ENCODE measurements around the gene PCNX2.

DNA sequence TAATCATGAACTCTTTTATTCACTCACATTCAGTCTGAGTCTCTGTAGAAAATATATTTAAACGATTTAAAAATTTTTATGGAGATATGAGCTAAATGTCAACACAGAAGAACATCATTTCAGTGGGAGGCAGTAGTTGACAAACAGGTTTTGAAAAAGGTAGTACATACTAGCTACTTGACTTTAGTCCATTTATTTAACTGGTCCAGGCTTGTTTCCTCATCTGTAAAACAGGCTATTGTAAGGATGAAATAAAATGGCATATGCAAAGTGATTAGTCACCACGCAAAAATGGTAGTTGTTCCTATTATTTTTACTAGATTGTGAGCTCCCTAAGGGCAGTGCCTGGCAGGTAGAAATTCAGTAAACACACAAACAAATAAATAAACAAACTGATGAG, 270.0 kb downstream of the PCNX2 start:
- TF ChIP-seq, protein P1, sequence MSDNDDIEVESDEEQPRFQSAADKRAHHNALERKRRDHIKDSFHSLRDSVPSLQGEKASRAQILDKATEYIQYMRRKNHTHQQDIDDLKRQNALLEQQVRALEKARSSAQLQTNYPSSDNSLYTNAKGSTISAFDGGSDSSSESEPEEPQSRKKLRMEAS (IDR thresholded peaks at IDR 0.05; ENCODE audit: insufficient read depth, insufficient read length): no peak
- TF ChIP-seq, protein P2, sequence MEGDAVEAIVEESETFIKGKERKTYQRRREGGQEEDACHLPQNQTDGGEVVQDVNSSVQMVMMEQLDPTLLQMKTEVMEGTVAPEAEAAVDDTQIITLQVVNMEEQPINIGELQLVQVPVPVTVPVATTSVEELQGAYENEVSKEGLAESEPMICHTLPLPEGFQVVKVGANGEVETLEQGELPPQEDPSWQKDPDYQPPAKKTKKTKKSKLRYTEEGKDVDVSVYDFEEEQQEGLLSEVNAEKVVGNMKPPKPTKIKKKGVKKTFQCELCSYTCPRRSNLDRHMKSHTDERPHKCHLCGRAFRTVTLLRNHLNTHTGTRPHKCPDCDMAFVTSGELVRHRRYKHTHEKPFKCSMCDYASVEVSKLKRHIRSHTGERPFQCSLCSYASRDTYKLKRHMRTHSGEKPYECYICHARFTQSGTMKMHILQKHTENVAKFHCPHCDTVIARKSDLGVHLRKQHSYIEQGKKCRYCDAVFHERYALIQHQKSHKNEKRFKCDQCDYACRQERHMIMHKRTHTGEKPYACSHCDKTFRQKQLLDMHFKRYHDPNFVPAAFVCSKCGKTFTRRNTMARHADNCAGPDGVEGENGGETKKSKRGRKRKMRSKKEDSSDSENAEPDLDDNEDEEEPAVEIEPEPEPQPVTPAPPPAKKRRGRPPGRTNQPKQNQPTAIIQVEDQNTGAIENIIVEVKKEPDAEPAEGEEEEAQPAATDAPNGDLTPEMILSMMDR (IDR thresholded peaks at IDR 0.05; ENCODE audit: extremely low read depth in 1 of 2, insufficient read depth in 1 of 2, low read depth in 1 of 2, low read length in 2 of 2): no peak
- no peak for TF ChIP-seq POLR2A (IDR thresholded peaks at IDR 0.05; ENCODE audit: low read depth, low read length)
- TF ChIP-seq POLR2AphosphoS5 (IDR thresholded peaks at IDR 0.05; ENCODE audit: insufficient read depth, low read depth, low read length): no peak
- TF ChIP-seq EZH2 (IDR thresholded peaks at IDR 0.05; ENCODE audit: borderline replicate concordance, low read depth, low read length, severe bottlenecking): no peak
- no peak for TF ChIP-seq JUN (IDR thresholded peaks at IDR 0.05; ENCODE audit: borderline replicate concordance, insufficient read depth, insufficient read length, low read depth)
